Measurements from ENCODE around the gene MFSD6.

DNA sequence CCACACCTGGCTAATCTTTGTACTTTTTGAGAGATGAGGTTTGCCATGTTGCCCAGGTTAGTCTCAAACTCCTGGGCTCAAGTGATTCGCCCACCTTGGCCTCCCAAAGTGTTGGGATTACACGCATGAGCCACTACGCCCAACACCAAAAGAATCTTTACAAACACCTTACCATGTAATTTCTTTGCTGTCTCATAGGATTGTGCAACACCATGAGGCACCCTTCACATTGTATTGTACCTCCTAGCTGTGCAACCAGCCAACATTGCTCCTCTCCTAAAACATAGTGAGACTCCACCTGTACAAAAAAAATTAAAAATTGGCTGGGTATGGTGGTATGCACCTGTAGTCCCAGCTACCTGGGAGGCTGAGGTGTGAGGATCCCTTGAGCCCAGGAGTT is 3.1 kb upstream of the MFSD6 start:
- TF ChIP-seq, protein P1, sequence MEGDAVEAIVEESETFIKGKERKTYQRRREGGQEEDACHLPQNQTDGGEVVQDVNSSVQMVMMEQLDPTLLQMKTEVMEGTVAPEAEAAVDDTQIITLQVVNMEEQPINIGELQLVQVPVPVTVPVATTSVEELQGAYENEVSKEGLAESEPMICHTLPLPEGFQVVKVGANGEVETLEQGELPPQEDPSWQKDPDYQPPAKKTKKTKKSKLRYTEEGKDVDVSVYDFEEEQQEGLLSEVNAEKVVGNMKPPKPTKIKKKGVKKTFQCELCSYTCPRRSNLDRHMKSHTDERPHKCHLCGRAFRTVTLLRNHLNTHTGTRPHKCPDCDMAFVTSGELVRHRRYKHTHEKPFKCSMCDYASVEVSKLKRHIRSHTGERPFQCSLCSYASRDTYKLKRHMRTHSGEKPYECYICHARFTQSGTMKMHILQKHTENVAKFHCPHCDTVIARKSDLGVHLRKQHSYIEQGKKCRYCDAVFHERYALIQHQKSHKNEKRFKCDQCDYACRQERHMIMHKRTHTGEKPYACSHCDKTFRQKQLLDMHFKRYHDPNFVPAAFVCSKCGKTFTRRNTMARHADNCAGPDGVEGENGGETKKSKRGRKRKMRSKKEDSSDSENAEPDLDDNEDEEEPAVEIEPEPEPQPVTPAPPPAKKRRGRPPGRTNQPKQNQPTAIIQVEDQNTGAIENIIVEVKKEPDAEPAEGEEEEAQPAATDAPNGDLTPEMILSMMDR (conservative IDR thresholded peaks at IDR 0.05; ENCODE audit: low read depth, low read length) = no peak
- TF ChIP-seq EZH2 (IDR thresholded peaks at IDR 0.05; ENCODE audit: low read length, unreplicated experiment) = no peak

Data from PC-3 (cell line).